Measurements from ENCODE around the gene SNAP29.

DNA sequence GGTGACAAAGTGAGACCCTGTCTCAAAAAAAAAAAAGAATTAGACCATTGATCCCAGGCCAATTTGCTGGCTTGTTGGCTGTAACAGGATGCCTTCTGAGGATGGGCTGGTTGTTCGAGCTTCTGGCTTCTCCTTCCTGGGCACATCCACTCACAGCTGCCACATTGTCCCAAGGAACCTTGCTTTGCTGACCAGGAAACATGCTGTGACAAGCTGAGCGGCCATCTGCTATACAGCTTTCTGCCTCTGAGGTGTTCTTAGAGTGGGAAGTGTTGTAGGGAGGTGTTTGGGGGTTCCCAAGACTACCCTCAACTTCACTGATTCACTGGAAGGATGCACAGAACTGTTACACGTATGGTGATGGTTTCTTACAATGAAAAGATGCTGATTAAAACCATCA lies 6.5 kb downstream of the SNAP29 start:
- TF ChIP-seq, protein P1, sequence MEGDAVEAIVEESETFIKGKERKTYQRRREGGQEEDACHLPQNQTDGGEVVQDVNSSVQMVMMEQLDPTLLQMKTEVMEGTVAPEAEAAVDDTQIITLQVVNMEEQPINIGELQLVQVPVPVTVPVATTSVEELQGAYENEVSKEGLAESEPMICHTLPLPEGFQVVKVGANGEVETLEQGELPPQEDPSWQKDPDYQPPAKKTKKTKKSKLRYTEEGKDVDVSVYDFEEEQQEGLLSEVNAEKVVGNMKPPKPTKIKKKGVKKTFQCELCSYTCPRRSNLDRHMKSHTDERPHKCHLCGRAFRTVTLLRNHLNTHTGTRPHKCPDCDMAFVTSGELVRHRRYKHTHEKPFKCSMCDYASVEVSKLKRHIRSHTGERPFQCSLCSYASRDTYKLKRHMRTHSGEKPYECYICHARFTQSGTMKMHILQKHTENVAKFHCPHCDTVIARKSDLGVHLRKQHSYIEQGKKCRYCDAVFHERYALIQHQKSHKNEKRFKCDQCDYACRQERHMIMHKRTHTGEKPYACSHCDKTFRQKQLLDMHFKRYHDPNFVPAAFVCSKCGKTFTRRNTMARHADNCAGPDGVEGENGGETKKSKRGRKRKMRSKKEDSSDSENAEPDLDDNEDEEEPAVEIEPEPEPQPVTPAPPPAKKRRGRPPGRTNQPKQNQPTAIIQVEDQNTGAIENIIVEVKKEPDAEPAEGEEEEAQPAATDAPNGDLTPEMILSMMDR (IDR thresholded peaks at IDR 0.05; ENCODE audit: low read depth, low read length, missing input control): no peak
- TF ChIP-seq SP1 (IDR thresholded peaks at IDR 0.05) (no peak), JUND (IDR thresholded peaks at IDR 0.05) (no peak), RAD21 (IDR thresholded peaks at IDR 0.05) (no peak), EGR1 (IDR thresholded peaks at IDR 0.05; ENCODE audit: low read depth in 2 of 2) (no peak), RXRA (IDR thresholded peaks at IDR 0.05) (no peak)
- TF ChIP-seq, protein P2, sequence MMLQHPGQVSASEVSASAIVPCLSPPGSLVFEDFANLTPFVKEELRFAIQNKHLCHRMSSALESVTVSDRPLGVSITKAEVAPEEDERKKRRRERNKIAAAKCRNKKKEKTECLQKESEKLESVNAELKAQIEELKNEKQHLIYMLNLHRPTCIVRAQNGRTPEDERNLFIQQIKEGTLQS (IDR thresholded peaks at IDR 0.05): no peak
- TF ChIP-seq, protein P3, sequence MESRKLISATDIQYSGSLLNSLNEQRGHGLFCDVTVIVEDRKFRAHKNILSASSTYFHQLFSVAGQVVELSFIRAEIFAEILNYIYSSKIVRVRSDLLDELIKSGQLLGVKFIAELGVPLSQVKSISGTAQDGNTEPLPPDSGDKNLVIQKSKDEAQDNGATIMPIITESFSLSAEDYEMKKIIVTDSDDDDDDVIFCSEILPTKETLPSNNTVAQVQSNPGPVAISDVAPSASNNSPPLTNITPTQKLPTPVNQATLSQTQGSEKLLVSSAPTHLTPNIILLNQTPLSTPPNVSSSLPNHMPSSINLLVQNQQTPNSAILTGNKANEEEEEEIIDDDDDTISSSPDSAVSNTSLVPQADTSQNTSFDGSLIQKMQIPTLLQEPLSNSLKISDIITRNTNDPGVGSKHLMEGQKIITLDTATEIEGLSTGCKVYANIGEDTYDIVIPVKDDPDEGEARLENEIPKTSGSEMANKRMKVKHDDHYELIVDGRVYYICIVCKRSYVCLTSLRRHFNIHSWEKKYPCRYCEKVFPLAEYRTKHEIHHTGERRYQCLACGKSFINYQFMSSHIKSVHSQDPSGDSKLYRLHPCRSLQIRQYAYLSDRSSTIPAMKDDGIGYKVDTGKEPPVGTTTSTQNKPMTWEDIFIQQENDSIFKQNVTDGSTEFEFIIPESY (IDR thresholded peaks at IDR 0.05): no peak

Data from liver (tissue), 3 donors.